Measurements from ENCODE around the gene PIGR. TPM values are rescaled to one million over a fixed set of nuclear protein-coding genes. Genes with fewer than 3 reads are reported as not detected.
"Not testable (repeated sequence)": the region's sequence is repeated elsewhere in the genome, so short reads cannot be mapped to it uniquely, and the experiment has no call there.

PIGR gene
- total RNA-seq, 2 donors from 2014 or later = not detected

DNA sequence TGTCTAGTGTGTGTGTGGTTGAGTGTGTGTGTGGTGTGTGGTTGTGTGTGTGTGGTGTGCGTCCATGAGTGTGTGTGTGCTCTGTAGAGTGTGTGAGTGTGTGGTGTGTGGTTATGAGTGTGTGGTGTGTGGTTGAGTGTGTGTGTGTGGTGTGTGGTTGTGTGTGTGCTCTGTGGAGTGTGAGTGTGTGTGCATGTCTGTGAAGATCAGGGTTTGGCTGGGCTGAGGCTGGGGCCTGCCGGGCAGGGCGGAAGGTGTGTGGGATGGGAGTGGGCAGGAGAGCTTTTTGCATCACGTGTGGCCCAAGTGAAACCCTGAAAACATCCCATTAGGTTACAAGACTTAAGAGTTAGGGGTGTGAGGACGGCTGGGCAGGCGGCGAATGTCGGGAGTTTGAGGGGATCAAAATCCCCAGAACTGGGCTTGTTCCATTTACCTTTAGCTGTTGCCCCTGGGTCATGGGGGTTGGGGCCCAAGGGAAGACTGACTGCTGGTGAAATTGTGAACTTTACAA, 21.6 kb downstream of the PIGR start:
- DNase-seq = no peak
- Mint-ChIP-seq H3K4me3 (no peak overlapping the region), H3K9me3 (no peaks in the 10 kb centered on the region), H3K27ac (no peak overlapping the region), H3K4me1 (no peaks in the 10 kb centered on the region), H3K36me3 (ENCODE audit: low read depth) (no peaks in the 10 kb centered on the region), H3K27me3 (ENCODE audit: insufficient read depth) (no peaks in the 10 kb centered on the region)
- 80 to 87% methylated on average over 1 to 8 of the region's 8 CpGs for WGBS, 2 experiments (ENCODE audit: insufficient coverage in 1 of 2, insufficient read length in 1 of 2)
- no peaks in the 10 kb centered on the region for H3K9me3 ChIP-seq (ENCODE audit: control insufficient read depth, low read length)
- no peaks in the 10 kb centered on the region for H3K4me1 ChIP-seq (ENCODE audit: control insufficient read depth, insufficient read depth, low read length)
- TF ChIP-seq, protein P1, sequence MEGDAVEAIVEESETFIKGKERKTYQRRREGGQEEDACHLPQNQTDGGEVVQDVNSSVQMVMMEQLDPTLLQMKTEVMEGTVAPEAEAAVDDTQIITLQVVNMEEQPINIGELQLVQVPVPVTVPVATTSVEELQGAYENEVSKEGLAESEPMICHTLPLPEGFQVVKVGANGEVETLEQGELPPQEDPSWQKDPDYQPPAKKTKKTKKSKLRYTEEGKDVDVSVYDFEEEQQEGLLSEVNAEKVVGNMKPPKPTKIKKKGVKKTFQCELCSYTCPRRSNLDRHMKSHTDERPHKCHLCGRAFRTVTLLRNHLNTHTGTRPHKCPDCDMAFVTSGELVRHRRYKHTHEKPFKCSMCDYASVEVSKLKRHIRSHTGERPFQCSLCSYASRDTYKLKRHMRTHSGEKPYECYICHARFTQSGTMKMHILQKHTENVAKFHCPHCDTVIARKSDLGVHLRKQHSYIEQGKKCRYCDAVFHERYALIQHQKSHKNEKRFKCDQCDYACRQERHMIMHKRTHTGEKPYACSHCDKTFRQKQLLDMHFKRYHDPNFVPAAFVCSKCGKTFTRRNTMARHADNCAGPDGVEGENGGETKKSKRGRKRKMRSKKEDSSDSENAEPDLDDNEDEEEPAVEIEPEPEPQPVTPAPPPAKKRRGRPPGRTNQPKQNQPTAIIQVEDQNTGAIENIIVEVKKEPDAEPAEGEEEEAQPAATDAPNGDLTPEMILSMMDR (conservative IDR thresholded peaks at IDR 0.05) = no peak
- H3K27ac ChIP-seq (ENCODE audit: low read depth, low read length) = no peak overlapping the region
- no peak overlapping the region for H3K4me3 ChIP-seq (ENCODE audit: low read length)
- no peaks in the 10 kb centered on the region for H3K36me3 ChIP-seq (ENCODE audit: control insufficient read depth, insufficient read depth, low read length)
- H3K9ac ChIP-seq (ENCODE audit: extremely low read depth, low read length, poor library complexity, severe bottlenecking) = no peak overlapping the region
- H3K27me3 ChIP-seq (ENCODE audit: control insufficient read depth, insufficient read depth, low read length, poor library complexity, severe bottlenecking) = no peaks in the 10 kb centered on the region

GRCh38 chr1:206923961-206924557, 22.2 kb downstream of the PIGR start:
- not testable (repeated sequence) for H3K9ac ChIP-seq (ENCODE audit: extremely low read depth, low read length, poor library complexity, severe bottlenecking); H3K27ac Mint-ChIP-seq; DNase-seq; H3K4me1 ChIP-seq (ENCODE audit: control insufficient read depth, insufficient read depth, low read length); H3K27ac ChIP-seq (ENCODE audit: low read depth, low read length); H3K4me3 Mint-ChIP-seq; H3K36me3 Mint-ChIP-seq (ENCODE audit: low read depth); H3K9me3 Mint-ChIP-seq; H3K27me3 Mint-ChIP-seq (ENCODE audit: insufficient read depth); H3K27me3 ChIP-seq (ENCODE audit: control insufficient read depth, insufficient read depth, low read length, poor library complexity, severe bottlenecking); H3K9me3 ChIP-seq (ENCODE audit: control insufficient read depth, low read length); H3K36me3 ChIP-seq (ENCODE audit: control insufficient read depth, insufficient read depth, low read length); H3K4me3 ChIP-seq (ENCODE audit: low read length); H3K4me1 Mint-ChIP-seq
- WGBS, 2 experiments (ENCODE audit: insufficient coverage in 1 of 2, insufficient read length in 1 of 2) = 83 to 91% methylated on average over 3 of the region's 4 CpGs

DNA sequence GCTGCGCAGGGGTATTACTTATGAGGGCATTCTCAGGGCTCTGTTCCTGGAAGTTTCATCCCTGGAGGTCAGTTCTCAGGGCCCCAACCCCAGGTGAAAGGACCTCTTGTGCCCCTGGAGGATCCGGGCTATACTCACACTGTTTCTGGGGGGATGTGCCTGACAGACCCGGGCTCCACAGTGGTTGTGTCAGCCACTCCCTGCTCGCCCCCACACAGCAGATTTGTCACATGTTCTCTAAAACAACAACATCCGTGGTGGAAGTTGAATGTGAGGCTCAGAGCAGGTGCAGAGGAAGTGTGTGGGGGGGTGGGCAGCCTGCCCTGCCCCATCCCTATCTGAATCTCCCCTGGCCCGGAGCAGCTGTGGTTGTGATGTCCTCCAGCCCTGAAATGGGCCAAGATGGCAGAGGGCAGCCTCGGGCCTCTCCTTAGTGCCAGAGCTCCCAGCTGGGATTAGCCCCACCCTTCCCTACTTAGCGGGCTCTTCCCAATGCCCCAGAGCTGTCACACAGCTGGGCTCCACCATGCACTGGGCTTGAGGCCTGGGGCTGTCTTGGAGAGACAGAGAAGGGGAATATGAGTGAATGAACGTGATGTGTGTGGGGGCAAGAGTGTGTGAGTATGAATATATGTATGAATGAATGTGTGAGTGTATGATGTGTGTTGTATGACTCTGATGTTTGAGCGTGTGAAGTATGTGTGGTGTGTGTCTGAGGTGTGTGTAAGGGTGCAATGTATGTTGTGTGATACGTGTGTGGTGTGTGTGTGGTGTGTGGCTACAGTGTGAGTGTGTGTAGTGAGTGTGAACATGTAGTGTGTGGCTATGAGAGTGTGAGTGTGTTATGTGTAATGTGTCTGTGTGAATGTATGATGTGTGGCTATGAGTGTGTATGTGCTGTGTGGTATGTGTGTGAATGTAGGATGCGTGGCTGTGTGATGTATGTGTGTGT, 23.0 kb downstream of the PIGR start:
- Histone ChIP-seq H3K27ac (ENCODE audit: low read depth, low read length) (no peak overlapping the region), H3K36me3 (ENCODE audit: control insufficient read depth, insufficient read depth, low read length) (no peaks in the 10 kb centered on the region), H3K9me3 (ENCODE audit: control insufficient read depth, low read length) (no peaks in the 10 kb centered on the region), H3K9ac (ENCODE audit: extremely low read depth, low read length, poor library complexity, severe bottlenecking) (no peak overlapping the region), H3K4me1 (ENCODE audit: control insufficient read depth, insufficient read depth, low read length) (no peaks in the 10 kb centered on the region), H3K4me3 (ENCODE audit: low read length) (no peak overlapping the region), H3K27me3 (ENCODE audit: control insufficient read depth, insufficient read depth, low read length, poor library complexity, severe bottlenecking) (no peaks in the 10 kb centered on the region)
- H3K9me3 Mint-ChIP-seq = no peaks in the 10 kb centered on the region
- H3K4me3 Mint-ChIP-seq = no peak overlapping the region
- H3K36me3 Mint-ChIP-seq (ENCODE audit: low read depth) = no peaks in the 10 kb centered on the region
- H3K27ac Mint-ChIP-seq = no peak overlapping the region
- 87 to 91% methylated on average over 8 to 12 of the region's 12 CpGs for WGBS, 2 experiments (ENCODE audit: insufficient coverage in 1 of 2, insufficient read length in 1 of 2)
- TF ChIP-seq, protein P1 (conservative IDR thresholded peaks at IDR 0.05) = no peak
- no peak for DNase-seq
- no peaks in the 10 kb centered on the region for H3K27me3 Mint-ChIP-seq (ENCODE audit: insufficient read depth)
- H3K4me1 Mint-ChIP-seq = no peaks in the 10 kb centered on the region
